NCI-H748 treated with DMSO at 0.1 percent for 48 hours (cell line): ENCODE results near the gene PIGQ.

Experiments
- DNase-seq: peaks from one replicate; lab custom pipeline; 2025; lab: John Stamatoyannopoulos, UW

PIGQ gene

DNA sequence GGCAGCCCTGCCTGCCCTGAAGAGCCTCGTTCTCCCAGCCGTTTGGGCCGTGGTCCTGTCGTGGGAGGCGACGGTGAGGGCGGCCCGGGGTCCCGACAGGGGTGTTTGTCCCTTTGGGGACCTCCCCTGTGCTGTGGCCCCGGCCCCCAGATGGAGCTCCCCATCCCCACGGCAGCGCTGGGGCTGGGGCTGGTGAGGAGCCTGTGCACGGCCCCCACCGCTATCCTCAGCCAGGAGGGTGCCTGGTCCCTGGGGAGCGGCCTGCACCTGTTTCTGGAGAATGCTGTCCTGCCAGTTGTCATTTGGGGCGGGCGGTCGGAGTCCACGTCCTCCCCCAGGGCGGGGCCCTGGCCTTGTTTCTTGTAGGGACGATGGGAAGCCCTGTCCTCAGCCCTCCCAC lies 35.6 kb upstream of the PIGQ start:
- DNase-seq: no peak

DNA sequence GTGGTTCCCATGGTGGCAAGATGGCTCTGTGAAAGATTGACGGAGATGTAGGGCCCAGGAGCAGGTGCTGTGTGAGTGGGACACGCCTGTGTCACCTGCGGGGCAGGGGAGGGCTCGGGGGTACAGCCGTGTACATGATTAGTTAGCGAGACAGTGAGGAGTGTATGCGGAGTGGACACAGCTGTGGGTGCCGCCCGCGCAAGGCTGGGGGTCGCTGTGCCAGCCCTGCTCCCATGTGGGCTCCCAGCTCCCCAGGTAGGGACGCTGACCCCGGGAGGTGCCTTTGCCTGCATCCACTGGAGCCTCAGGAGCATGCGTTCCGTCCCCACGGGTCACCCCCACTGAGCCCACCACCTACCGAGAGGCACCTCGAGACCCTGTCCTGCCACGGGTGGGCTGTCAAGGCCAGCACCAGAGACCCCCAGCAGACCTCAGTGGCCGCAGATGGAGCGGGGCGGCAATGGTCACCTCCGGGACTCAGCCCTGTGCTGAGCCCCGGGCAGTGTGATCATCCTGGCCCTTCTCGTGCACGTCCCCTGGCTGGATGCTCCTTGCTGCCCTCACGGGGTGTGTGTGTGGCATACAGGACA lies 34.8 kb upstream of the PIGQ start:
- DNase-seq: no peak

DNA sequence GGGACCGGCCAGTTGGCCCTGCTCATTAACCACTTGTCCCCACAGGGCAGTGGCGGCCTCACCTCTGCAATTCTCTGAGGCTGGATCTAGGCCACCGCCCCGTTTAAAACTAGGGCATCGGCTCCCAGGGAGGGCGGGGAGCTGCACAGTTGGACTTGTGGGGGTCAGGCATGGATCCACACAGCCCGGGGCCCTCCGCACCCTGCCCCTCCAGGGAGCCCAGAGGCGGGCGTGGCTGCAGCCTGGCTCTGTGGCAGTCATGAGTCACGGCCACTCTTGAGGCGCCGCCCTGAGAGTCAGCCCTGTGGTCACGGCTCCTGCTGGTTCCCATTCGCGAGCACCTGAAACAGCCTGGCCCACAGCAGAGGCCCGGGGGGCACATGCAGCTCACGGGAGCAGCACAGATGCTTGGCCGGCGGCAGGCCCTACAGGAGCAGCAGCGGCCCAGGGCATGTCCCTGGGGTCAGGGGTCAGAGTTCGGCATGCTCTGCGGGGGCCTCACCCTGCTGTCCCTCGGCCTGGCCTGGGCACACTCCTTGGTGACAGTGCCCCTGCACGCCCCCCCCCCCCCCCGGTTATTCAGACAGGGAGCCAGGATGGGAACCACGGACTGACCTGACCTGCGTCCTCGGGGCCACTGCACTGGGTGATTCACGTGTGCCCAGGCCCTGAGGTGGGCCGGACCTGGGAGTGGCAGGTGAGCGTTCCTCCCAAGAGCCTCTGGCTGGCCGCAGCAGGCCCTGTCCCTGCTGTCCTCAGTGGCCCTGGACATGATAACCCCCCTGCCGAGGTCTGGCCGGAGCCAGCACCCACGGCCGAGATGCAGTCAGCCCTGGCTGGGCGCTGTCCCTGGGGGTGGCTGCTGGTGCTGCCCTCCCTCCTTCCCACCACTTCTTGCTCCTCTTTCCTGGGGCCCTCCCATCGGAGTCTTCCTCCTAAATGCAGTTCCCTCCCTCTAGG lies 34.0 kb upstream of the PIGQ start:
- no peak for DNase-seq

DNA sequence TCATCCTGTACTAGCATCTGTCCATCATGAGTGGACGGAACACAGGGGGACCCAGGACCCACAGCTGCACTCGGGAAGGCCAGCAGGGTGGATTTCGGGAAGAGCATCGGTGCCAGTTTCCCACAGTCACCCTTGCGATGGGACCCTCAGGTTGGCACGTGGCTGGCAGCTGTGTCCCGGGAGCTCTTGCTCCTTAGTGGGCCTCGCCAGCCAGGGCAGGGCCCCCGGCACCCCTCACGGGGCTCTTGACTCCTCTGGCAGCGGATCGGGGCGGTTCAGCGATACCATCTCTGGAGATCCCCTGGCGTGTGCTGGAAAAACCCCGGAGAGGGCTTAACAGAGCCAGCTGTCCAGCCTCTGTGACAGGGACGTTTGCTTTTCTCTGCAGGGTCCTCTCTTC lies 33.0 kb upstream of the PIGQ start:
- DNase-seq: no peak

DNA sequence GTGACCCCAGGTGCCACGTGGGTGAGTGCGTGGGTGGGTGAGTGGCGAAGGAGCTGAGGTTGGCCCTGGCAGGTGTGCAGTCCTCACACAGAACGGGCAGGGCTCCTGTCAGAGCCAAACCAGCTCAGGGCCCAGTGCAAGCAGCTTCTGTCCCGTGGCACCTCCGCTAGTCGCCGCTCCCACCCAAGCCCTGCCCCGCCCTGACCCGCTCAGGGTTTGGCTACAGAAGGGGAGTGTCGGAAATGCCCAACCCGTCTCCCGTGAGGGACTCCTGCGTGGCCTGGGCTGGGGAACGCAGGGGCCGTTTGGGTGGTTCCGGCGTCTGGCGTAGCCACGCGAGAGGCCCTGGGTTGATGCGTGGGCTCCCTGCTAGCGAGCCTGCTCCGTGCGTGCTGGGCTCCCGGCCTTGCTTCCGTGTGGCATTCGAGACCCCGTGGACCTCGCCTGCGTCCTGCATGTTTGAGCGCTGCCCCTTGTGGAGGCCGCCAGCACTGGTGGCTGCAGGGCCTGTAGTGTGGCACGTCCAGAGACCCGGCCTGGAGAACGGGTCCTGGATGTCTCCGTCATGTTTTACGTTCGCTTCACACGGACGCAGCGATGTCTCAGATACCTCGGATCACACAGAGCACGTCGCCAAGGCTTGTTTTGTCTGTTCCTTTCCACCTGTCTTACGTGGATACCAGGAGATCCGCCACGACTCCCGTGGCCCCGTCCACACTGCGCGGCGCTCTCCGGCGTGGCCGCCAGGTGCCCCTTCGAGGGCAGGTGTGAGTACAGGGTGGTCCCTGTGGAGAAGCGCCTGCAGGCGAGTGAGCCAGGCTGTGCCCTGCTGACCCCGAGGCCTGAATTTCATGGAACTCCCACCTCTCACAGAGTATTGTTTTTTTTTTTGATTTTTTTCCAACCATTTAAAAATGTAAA lies 32.1 kb upstream of the PIGQ start:
- DNase-seq: no peak

DNA sequence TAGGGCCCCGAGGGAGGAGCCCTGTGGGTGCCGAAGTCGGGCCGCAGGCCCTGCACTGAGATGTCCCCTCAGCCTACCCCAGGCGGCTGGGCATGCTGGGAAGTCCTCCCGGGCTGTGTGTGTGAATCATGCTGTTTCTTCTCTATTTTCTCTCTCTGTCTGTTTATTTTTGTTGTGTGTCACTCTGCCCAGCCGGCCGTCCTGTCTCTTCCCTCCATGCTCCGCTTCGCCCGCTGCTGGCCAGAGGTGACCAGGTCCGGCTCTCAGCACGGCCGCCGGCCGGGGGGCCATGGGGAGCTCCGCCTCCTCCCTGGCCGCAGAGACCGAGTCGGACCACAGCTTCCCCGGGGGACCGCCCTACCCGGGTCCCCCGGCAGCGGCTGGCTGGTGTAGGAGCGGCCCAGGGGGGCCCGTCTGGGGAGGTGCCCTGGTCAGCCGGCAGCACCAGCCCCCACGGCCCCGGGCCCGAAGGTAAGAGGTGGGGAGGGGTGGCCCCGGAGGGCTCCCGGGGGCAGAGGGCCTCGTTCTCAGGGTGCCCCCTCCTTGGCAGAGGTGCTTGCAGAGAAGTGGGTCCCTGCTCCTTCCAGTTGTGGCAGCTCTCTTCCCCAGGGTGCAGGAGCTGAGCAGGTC lies 29.8 kb upstream of the PIGQ start:
- DNase-seq: no peak

DNA sequence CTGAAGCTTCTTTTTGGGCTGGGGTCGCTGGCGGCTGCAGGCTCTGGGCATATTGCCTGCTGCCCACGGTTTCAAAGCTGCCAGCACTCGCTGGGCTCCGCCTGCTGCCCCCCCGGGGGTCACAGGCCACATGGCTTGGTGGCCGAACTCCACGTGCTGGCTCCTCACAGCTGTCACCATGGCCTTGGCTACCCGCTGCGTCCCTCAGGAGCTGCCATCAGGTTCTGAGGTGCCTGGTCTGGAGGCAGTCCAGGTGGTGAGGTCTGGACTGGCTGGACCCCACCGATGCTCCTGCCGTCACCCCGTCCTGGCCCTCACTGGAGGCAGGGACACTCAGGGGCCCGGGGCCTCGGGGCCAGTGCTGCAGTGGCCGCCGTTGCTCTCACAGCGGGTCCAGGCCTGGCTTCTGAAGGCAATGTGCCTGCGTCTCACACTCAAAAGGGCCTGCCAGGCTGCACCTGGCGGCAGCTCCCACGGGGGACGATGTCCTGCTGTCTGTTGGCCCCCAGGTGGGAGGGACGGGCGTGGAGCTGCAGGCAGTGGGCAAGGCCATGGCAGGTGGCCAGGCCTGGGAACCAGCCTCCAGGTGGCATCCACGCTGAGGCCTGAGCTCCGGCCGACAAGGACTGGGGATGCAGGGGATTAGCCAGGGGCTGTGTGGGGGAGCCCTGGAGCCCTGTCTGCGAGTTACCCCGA lies 29.0 kb upstream of the PIGQ start:
- no peak for DNase-seq

DNA sequence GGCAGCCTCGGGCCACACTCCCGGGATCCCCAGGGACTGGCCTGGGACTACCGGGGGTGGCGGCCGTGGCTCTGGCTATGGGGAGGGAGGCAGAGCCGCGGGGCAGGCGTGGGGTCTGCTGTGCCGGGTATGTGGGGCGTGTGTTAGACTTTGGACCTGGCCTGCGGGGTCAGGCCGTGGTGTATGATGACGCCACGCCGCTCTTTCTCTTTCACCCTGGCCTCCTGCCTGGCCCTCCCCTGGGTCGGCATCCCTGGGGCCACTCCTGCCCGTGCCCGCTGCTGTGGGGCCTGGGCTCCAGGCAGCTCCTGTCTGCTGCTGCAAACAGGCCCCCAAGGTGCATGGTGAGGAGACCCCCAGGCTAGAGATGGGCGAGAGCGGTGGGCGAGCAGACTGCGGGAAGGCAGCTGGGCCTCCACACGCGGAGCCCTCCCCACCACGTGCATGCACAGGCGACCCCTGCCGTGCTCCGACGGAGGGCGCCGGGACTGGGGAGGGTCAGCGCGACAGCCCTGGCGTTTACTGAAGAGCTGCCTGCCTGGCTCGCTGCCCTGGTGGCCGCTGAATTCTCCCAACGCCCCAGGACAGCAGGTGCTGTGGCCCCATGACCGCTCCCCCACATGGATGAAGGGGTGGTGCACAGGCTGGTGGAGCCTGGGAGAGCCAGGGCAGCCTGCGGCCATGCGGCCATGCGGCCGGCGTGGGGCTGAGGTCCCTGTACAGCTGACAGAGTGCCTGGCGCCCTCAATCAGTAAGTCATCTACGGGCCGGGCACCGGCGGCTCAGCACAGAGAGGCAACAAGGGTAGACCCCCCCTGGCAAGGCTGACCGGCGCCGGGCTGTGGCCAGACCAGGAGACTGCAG lies 26.2 kb upstream of the PIGQ start:
- no peak for DNase-seq

DNA sequence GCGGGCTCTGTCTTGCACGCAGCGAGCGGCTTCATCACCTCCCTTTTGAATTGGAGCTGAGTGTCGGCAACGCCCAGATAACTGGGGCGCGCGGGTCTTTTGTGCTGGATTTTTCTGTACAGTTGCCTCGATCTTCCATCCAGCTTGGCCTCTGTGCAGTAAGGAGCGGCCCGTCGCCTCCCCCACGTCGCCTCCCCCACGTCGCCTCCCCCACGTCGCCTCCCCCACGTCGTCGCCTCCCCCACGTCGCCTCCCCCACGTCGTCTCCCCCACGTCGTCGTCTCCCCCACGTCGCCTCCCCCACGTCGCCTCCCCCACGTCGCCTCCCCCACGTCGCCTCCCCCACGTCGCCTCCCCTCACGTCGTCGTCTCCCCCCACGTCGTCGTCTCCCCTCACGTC lies 25.3 kb upstream of the PIGQ start:
- no peak for DNase-seq

DNA sequence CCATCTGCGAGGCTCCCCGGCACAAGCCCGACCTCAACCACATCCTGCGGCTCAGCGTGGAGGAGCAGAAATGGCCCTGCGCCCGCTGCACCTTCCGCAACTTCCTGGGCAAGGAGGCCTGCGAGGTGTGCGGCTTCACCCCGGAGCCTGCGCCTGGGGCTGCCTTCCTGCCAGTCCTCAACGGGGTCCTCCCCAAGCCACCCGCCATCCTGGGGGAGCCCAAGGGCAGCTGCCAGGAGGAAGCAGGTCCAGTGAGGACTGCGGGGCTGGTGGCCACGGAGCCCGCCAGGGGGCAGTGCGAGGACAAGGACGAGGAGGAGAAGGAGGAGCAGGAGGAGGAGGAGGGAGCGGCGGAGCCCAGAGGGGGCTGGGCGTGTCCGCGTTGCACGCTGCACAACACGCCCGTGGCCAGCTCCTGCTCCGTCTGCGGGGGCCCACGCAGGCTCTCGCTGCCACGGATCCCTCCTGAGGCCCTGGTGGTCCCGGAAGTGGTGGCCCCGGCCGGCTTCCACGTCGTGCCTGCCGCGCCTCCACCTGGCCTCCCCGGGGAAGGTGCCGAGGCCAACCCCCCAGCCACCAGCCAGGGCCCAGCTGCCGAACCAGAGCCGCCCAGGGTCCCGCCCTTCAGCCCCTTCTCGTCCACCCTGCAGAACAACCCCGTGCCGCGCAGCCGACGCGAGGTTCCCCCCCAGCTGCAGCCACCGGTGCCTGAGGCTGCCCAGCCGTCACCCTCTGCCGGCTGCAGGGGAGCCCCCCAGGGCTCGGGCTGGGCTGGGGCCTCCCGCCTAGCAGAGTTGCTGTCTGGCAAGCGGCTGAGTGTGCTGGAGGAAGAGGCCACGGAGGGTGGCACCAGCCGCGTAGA lies 22.6 kb upstream of the PIGQ start:
- DNase-seq: no peak

DNA sequence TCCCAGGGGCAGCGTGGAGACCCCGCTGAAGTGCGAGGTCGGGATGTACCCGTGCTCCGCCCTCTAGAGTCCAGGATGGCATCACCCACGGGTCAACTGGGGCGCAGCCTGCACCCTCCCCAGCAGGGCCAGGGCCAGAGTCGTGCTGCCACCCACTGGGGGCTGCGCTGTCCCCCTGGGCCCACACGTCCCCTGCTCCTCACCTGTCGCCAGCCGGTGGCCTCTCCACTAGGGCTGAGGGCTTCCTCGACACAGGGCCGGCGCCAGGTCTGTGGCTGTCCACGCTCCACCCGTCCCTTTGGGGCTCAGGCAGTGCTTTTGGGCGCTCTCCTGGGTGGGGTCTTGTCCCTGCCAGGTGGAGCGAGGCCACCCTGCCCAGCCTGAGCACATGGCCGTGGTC lies 21.2 kb upstream of the PIGQ start:
- DNase-seq: no peak

DNA sequence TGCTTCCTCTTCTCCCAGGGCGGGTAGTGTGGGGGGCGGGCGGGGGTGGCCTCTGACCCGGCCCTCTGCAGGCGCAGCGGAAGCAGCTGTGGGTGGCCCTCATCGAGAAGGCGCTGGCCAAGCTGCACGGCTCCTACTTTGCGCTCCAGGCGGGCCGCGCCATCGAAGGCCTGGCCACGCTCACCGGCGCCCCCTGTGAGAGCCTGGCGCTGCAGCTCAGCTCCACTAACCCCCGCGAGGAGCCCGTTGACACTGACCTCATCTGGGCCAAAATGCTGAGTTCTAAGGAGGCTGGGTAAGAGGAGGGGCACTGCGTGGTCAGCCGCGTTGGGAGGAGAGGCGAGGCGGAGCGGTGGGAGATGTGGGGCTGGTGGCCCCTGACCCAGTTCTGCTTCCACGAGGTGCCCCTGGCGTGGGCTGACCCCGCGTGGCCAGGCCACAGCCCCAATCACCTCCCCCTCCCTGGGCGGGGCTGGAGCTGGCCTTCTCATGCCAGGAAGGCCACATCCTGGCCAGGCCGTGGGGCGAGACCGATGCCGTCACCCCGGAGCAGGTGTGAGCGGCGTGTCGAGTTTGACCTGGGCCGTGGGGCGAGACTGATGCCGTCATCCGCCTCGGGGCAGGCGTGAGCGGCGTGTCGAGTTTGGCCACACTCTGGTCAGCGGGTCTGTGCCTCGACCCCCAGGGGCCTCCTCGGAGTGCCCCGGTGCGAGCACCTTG lies 20.1 kb upstream of the PIGQ start:
- no peak for DNase-seq

DNA sequence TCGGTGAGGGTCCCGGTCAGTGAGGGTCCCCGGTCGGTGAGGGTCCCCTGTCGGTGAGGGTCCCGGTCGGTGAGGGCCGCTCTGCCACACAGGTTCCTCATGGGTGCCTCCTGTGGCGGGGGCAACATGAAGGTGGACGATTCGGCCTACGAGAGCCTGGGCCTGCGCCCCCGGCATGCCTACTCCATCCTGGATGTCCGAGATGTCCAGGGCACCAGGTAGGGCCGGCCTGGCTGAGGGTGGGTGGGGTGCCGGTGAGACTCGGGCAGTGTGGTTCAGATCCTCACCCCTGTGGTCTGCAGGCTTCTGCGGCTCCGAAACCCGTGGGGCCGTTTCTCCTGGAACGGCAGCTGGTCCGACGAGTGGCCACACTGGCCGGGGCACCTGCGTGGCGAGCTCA lies 18.6 kb upstream of the PIGQ start:
- no peak for DNase-seq

DNA sequence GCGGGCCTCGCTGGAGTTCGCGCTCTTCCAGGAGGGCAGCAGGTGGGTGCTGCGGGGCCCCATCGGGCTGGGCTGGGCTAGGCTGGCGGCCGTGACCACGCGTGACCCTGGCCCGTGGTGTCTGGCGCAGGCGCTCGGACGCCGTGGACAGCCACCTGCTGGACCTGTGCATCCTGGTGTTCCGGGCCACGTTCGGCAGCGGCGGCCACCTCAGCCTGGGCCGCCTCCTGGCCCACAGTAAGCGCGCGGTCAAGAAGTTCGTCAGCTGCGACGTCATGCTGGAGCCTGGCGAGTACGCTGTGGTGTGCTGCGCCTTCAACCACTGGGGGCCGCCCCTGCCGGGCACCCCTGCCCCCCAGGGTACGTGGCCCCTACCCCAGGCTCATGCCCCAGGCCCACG lies 17.6 kb upstream of the PIGQ start:
- no peak for DNase-seq

DNA sequence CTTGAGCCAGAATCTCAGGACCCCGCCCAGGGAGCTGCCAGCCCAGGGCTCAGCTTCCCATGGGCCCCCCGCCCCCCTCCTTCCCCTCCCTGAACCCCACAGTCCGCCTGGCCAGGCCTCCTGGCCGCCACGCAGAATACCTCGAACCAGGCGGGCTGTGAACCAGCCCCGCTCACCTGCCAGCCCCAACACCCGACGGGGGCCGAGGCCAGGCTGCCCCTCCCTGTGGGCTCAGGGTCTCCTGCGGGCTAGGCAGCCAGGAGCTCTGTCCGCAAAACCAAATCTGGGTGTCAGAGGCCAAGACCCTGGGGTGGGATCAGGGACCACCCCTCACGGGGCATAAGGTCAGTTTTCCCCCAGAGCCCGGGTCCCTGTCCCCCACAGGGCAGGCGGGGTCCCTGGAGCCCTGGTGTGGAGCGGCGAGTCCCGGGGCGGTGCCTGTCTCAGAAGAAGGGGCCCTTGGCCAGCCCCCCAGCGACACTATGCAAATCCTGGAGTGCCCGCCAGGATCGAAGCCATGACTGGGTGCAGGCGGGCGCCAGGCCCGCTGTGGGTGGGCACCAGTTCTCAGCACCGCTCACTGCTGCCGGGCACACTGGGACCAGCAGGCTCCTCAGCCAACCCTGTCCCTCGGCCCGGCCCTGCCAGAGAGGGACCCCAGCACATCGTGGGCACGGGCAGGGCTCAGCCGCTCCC lies 16.0 kb upstream of the PIGQ start:
- DNase-seq: no peak

DNA sequence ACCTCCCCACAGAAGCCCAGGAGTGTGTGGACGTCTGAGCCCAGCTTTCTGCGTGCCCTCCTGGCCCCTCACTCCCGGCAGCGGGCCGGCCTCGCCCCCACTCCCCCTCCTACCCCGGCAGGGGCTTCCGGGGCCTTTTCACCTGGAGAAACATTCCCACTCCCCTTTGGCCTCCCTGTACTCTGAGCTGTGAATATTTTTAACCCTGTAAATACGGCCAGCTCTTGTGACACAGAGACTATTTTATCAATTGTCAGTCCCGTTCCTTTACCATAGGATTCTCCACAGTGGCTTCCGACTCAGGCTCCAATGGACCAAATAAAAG lies 15.5 kb upstream of the PIGQ start:
- no peak for DNase-seq

DNA sequence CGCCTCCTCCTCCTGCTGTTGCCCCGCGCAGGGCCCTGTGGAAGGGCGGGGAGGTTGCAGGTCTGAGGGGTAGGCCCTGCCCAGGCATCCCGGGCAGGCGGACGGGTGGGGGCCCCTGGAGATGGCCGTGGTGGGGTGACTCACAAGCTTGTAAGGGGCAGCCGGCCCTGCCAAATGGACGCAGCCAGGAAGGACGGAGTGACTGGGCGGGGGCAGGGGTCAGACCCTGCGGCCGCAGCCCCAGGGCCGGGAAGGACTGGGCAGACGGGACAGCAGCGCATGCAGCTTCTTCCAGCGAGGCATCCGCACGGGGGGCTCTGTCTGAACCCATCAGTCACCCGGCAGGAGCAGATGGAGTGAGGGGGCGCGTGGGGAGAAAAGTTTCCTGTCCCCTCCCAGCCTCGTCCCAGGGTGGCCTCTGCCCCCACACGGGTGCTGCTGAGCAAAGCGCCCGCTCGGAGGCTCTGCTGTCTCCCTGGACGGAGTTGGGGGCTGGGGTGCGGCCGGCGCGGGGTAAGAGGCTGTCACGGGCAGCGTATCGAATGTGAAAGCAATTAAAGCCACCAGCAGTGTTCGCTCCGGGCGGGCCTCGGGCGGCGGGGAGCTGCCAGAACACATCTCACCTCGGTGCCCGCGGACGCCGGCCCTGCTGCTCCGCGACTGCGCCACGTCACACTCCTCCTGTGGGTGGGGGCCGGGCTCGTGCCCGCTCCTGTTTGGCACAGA lies 15.0 kb upstream of the PIGQ start:
- DNase-seq: no peak
